Hepatocyte (in vitro differentiated cells): Measurements from ENCODE around the gene KCP. TPM values are rescaled to one million over a fixed set of nuclear protein-coding genes. Genes with fewer than 3 reads are reported as not detected.

Experiments
- DNase-seq: peaks from one replicate; pipeline ENCODE4 v3.0.0-alpha.2; 2016; ENCODE audit warnings: low spot score
- H2AFZ ChIP-seq: fragments of 200-600 bp; sonication (generic); 2 replicates; pipeline ENCODE4 v1.6.0; 2016; ENCODE audit warnings: antibody characterized with exemption, mild to moderate bottlenecking
- H3K27ac ChIP-seq: fragments of 200-600 bp; sonication (generic); 2 replicates; pipeline ENCODE4 v1.5.1; 2016; ENCODE audit warnings: mild to moderate bottlenecking
- H3K27me3 ChIP-seq: fragments of 200-600 bp; sonication (generic); 2 replicates; pipeline ENCODE4 v1.6.1; 2016
- H3K36me3 ChIP-seq: fragments of 200-600 bp; sonication (generic); replicated peaks from 2 replicates; pipeline ENCODE4 v1.5.1; 2016; ENCODE audit warnings: low read depth; ENCODE audit not compliant: insufficient read depth
- H3K4me1 ChIP-seq: fragments of 200-600 bp; sonication (generic); 2 replicates; pipeline ENCODE4 v1.5.1; 2016; ENCODE audit warnings: mild to moderate bottlenecking, moderate library complexity; ENCODE audit not compliant: insufficient read depth
- H3K4me2 ChIP-seq: fragments of 200-600 bp; sonication (generic); 2 replicates; pipeline ENCODE4 v1.6.0; 2016
- H3K4me3 ChIP-seq: fragments of 200-600 bp; sonication (generic); 2 replicates; pipeline ENCODE4 v1.5.1; 2016; ENCODE audit warnings: mild to moderate bottlenecking
- H3K79me2 ChIP-seq: fragments of 200-600 bp; sonication (generic); 2 replicates; pipeline ENCODE4 v1.6.0; 2017; ENCODE audit warnings: mild to moderate bottlenecking
- H3K9me2 ChIP-seq: fragments of 200-600 bp; sonication (generic); replicated peaks from 2 replicates; pipeline ENCODE4 v1.6.0; 2017; ENCODE audit warnings: mild to moderate bottlenecking; ENCODE audit not compliant: insufficient read depth
- H3K9me3 ChIP-seq: fragments of 200-600 bp; sonication (generic); 2 replicates; pipeline ENCODE4 v1.5.1; 2016; ENCODE audit warnings: low read depth, mild to moderate bottlenecking
- H4K20me1 ChIP-seq: fragments of 200-600 bp; sonication (generic); 2 replicates; pipeline ENCODE4 v1.6.0; 2016; ENCODE audit warnings: mild to moderate bottlenecking; ENCODE audit not compliant: insufficient read depth, poor library complexity, severe bottlenecking
- CTCF ChIP-seq: fragments of 200-600 bp; sonication (generic); IDR thresholded peaks from 2 replicates; pipeline ENCODE4 v1.5.1; 2016; ENCODE audit warnings: antibody characterized with exemption, mild to moderate bottlenecking; ENCODE audit not compliant: poor library complexity
- EZH2 ChIP-seq: fragments of 200-600 bp; sonication (generic); IDR thresholded peaks from 2 replicates; pipeline ENCODE4 v1.6.1; 2016; ENCODE audit warnings: antibody characterized with exemption, mild to moderate bottlenecking, borderline replicate concordance
- EZH2phosphoT487 ChIP-seq: fragments of 200-600 bp; sonication (generic); IDR thresholded peaks from one replicate; pipeline ENCODE4 v1.6.1; 2018; ENCODE audit warnings: antibody characterized with exemption, mild to moderate bottlenecking, low read depth, moderate library complexity; ENCODE audit not compliant: unreplicated experiment, severe bottlenecking
- WGBS: methylation state at CpG from one replicate; pipeline ENCODE4 v1.1.6; 2016; ENCODE audit warnings: low lambda C conversion rate; ENCODE audit errors: missing lambda C conversion rate; 5-methylcytosine and 5-hydroxymethylcytosine counted together
- polyA plus RNA-seq: library from polyadenylated mRNA; unstranded; fragments of >200 nt; fragmentation: Nextera tagmentation; extraction: Ambion mirVana; gene quantifications from 2 replicates; pipeline ENCODE4 v1.2.1, GENCODE V29; 2016
- total RNA-seq: library from RNA; depleted of rRNA; stranded (reverse); fragments of >200 nt; gene quantifications from 2 replicates; pipeline ENCODE4 v1.2.3, GENCODE V29; 2014

Gene KCP
- total and polyA plus RNA-seq, 2 experiments from 2014 or later = 0.40 to 2.4 TPM

- peak overlapping the region; percentile 93 for H3K27ac ChIP-seq
- H3K27me3 ChIP-seq = peaks cover 6% of the 10 kb centered on the region
- WGBS = 41% methylated on average over 2 of the region's 2 CpGs
- H3K9me2 ChIP-seq = no peaks in the 10 kb centered on the region
- H3K4me1 ChIP-seq = peaks cover 56% of the 10 kb centered on the region
- H4K20me1 ChIP-seq = no peaks in the 10 kb centered on the region
- peaks cover 2% of the 10 kb centered on the region for H3K79me2 ChIP-seq
- no peak for DNase-seq
- H3K4me3 ChIP-seq = peak overlapping the region; percentile 29
- no peak for TF ChIP-seq EZH2
- no peak overlapping the region for H2AFZ ChIP-seq
- no peaks in the 10 kb centered on the region for H3K36me3 ChIP-seq
- H3K9me3 ChIP-seq = no peaks in the 10 kb centered on the region
- peak overlapping the region; percentile 95 for H3K4me2 ChIP-seq
Measured at GRCh38 chr7:128832880-128833147, 77.7 kb downstream of the KCP start.

- Histone ChIP-seq H3K27me3 (peaks cover 6% of the 10 kb centered on the region), H3K79me2 (peaks cover 2% of the 10 kb centered on the region), H3K4me2 (peak overlapping the region; percentile 95), H3K4me1 (peaks cover 62% of the 10 kb centered on the region), H3K9me2 (no peaks in the 10 kb centered on the region), H2AFZ (no peak overlapping the region), H4K20me1 (no peaks in the 10 kb centered on the region), H3K27ac (peak overlapping the region; percentile 93), H3K36me3 (no peaks in the 10 kb centered on the region), H3K9me3 (no peaks in the 10 kb centered on the region), H3K4me3 (peak overlapping the region; percentile 66)
- peak; percentile 69 for DNase-seq
- TF ChIP-seq CTCF = no peak
- TF ChIP-seq EZH2 = no peak
- no peak for TF ChIP-seq EZH2phosphoT487
- 16% methylated on average over 19 of the region's 22 CpGs for WGBS
Measured at GRCh38 chr7:128831994-128832879, 78.3 kb downstream of the KCP start.

DNA sequence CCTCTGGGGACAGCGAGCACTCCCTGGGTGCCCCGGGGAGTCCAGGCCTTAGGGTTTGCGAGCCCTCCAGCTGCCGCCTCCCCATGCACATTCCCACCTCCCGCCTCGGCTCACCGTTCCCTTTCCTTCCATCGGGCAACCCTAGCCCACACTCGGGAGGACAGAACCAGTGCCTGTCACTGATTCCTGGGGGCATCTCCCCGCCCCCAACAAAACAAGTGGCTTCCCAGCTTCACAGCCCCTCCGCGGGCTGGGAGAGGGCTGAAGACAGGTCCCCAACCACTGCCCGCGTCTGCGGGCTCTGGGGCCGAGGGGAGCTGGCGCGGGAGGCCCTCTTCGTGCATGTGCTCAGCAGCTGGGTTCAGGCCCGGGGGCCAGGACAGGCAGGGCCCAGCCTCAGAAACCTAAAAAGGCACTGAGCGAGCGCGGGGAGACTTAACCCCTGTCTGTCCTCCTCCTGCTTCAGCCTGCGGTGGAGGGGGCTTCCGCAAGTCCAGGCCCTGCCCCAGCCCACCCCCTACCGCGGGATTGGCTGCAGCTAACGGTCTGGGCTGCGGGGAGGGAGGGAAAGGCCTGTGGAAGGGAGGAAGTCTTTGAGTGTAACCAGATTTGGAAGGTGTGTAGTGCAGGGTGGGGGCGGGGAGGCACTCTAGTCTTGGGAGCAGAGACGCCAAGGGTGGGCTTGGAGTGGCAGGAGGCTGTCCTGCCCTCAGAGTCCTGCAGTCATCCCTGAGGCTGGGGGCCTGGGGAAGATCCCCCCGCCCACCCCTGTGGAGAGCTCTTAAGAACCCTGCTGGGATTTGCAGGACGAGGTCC, 79.1 kb downstream of the KCP start:
- H3K4me2 ChIP-seq = peak overlapping the region; percentile 95
- no peaks in the 10 kb centered on the region for H3K9me2 ChIP-seq
- peak overlapping the region; percentile 28 for H2AFZ ChIP-seq
- peak overlapping the region; percentile 93 for H3K27ac ChIP-seq
- no peaks in the 10 kb centered on the region for H3K36me3 ChIP-seq
- no peaks in the 10 kb centered on the region for H4K20me1 ChIP-seq
- WGBS = 12% methylated on average over 31 of the region's 33 CpGs
- H3K27me3 ChIP-seq = peaks cover 6% of the 10 kb centered on the region
- peak; percentile 63 for DNase-seq
- peak overlapping the region; percentile 66 for H3K4me3 ChIP-seq
- TF ChIP-seq EZH2 (no peak), CTCF (no peak), EZH2phosphoT487 (no peak)
- H3K4me1 ChIP-seq = peaks cover 63% of the 10 kb centered on the region
- H3K79me2 ChIP-seq = peaks cover 2% of the 10 kb centered on the region
- H3K9me3 ChIP-seq = no peaks in the 10 kb centered on the region
